GM21360 (cell line): ENCODE data around the gene CTBP2.

ENCODE experiments used
- ATAC-seq: cut with Tn5 transposase; IDR thresholded peaks from one replicate; pipeline ENCODE4 v1.9.1; 2021; ENCODE audit warnings: mild to moderate bottlenecking, moderate library complexity; ENCODE audit not compliant: unreplicated experiment

CTBP2 gene

DNA sequence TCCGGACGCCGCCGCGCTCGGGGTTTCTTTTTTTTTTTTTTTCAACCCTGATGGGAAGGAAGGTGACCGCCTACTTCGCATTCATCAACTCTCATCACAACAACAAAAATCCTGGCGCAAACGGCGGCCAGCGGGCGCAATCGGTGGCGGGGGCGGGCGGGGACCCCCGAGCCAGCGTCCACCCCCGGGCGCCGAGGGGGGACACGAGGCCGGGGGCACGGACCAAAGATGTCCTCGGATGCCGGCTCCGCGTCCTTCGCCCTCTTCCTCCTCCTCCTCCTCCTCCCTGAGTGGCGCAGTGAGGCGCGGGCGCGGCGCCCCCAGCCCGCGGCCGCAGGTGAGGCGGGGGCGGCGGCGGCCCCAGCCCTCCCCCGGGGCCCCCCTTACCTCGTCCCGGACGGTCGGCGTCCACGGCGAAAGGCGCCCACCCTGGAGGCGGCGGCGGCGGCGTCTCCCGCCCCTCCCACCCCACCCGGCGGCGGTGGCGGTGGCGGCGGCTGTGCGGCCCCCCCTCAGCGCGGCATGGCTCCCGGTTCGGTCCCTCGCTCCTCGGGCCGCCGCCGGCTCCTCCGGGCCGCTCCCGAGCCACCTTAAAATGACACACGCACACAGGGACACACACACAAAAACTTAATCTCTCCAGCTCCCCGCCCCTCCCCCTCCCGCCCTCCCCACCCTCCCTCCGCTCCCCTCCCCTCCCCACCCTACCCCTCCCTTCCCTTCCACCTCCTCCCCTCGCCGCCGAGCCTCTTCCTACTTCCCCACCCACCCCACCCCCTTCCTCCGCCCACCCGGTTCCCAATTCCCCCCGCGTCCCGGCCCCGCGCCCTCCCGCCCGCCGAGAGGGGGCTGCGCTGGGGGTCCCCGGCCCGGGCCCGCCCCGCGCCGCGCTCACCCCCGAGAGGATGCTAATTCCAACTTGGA is at the start of gene CTBP2:
TSS of gene CTBP2 (minus strand) at position 632 of the 924 bp plus-strand sequence.
- ATAC-seq, result no peak

DNA sequence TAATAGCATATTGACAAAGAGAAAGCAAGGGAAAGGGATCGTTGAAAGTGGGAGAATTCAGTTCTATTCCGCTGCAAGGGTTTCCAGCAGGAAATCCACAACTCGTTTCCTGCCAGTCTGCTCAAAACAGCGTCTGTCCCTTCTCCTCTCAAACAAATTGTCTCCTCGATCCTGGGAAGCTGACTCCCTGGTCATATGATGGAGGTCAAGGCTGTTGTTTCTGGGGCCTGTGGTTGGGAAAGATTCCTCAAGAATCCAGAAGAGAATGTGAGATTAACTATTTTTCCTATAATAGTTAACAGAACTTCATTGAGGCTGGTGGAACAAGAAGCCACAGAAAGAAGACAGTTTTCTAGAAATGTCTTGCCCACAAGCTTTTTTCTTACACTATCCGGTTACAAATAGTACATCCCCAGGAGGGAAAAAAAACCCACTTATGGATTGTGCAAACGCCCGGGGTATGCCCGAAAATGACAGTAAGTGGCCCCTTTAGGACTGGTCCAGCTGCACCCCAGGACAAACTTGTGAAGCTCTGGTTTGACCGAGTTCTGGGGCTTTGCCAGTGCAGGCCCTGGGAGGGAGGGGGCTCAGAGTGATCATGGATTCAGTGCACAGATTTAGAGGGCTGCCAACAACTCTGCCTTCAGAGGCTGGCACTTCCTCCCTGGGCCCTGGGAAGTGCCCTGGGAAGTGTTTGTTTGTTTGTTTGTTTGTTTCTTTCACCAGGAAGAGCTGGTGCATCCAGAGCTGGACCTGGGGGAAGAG is 49.4 kb upstream of the CTBP2 start:
- no peak for ATAC-seq

DNA sequence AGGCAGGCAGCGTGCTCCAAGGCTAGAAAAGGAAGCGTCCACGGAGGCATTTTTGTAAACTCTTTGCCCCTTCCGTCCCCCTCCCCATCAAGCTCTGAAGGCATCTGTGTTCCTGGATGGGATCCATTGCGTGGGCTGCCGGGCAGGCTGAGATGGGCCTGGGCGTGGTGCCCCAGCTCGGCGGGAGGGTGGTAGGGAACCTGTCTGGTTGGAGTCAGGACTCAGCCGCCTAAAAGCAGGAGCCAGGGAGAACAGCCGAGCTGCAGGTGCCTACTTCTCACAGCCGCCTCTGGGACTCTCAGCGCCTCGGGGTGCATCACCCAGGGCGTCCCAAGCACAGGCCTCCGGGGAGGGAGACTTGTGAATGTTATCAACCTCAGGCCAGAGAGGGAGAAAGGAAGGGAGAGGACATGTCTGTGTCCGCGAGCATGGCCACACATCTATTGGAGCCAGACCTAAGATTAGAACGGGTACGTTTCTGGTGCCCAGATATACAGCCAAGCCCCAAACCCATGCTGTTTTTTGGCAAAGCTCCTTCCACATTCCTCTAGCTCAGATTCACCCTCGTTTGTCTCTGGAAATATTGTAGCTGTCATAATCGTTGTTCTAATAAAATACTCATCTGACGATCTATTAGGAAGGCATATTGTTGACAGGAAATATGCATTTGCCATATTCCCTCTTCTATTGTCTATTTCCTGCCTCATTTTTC is 48.6 kb upstream of the CTBP2 start:
- no peak for ATAC-seq

DNA sequence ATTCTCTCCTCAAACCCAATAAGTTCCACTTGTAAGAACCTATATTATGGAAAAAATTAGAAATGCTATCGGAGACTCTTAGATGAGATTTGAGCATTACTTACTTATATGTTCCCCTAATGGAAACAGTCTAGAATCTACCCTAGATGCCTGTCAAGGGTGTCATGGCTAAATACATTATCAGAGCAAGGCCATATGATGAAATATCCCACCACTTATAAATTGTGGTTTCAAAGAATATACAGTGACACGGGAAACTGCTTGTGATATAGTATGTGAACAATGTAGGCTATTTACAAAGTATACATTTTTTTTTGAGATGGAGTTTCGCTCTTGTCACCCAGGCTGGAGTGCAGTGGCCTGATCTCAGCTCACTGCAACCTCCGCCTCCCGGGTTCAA is 46.3 kb upstream of the CTBP2 start:
- ATAC-seq, result no peak

DNA sequence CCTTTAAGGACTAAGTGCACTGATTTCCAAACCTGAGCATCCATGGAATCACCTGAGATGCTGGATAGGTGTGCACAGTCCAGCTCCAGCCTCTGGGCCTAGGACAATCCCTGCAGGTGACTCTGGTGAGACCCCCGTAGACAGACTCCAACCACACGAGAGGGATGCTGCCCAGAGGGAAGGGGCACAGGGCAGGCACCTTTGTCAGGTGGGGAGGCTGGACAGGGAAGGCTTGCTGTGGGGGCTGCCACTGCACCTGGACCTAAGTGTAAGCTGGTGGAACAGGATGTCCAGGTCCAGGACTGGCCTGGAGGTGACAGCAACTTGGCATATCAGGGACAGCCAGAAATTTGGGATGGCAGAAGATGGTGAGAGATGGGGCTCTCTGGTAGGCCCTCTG is 45.1 kb upstream of the CTBP2 start:
- no peak for ATAC-seq

DNA sequence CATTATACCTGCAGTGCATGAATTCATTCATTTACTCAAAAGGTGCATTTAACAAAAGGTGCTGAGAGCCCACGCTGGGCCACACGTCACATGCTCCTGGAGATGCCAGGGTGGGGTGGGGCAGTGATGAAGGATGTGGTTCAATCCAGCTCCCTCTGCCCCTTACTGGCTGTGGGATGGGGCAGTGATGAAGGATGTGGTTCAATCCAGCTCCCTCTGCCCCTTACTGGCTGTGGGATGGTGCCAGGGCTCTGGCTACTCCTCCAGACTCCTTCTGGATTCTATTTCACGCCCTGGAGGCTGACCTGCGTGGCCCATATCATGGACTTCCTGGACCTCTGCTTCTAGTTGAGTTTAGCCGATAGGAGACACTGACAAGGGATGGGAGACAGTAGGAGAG is 44.0 kb upstream of the CTBP2 start:
- no peak for ATAC-seq

DNA sequence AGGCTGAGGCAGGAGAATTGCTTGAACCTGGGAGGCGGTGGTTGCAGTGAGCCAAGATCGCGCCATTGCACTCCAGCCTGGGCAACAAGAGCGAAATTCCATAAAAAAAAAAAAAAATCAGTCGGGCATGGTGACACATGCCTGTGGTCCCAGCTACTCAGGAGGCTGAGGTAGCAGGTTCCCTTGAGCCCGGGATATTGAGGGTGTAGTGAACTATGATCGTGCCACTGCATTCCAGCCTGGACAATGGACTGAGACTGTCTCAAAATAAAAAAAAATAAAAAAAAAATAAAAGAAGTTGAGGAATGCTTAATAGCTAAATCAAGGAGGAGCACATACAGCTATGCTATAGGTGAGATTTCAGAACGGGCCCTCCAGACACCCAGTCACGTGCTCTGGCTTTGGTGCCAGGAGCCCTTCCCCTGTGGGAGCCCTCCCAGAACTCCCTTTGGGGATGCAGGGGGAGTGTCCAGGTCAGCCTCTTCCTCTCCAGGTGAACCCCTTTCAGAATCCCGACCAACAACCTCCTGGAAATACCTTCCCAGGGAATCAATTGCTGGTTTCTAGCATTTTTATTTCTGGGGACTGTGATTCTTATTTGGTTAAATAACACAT is 42.9 kb upstream of the CTBP2 start:
- no peak for ATAC-seq

DNA sequence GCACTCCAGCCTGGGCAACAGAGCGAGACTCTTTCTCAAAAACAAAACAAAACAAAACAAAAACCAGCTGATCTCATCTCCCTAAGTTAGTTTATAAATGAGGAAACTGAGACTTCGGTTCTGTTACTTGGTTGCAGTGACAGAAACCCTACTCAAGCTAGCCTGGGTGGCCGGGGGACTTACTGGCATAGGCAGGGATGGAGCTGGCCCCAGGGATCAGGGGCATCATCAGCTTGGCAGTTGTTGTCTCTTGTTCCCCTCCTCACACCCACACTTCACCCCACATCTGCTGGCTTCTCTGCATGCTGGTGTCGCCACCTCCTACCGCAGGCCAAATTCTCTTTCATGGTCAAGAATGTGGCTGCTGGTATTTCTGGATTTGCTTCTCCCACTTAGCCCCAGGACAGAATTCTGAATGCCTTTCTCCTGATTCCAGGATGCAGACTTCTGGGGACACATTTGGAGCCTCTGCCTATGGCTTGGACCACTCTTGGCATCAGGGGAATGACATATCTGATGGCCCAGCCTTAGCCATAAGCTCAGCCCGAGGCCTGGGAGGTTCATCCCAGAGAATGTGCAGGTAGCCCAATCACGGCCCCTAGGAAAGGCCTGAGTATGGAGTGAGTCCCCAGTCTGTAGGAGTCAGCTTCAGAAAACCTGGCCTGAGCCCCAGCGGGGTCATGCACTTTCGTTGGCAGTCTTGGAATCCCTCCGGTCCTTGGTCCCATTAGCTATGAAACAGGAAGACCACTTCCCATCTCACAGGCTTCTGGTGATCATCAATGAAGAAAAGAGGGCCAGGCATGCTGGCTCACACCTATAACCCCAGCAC is 41.6 kb upstream of the CTBP2 start:
- no peak for ATAC-seq

DNA sequence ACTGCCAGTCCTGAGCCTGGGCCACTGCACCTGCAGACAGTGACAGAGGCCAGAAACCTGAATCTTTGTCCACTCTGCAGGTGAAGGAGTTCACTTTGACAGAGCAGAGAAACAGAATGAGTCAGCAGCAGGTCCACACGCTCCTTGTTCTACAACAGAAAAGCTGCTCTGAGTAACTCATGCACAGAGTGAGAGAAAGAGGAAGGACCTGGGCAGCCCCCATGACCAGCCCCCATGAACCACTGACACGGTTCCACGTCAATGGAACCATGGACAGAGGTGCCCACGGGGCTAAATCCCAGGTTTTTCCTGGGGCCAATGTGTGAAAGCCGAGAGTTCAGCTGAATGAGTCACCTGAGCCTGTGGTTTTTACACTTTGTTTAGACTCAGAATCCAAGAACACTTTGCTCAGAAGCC is 40.8 kb upstream of the CTBP2 start:
- peak; percentile 93 for ATAC-seq

DNA sequence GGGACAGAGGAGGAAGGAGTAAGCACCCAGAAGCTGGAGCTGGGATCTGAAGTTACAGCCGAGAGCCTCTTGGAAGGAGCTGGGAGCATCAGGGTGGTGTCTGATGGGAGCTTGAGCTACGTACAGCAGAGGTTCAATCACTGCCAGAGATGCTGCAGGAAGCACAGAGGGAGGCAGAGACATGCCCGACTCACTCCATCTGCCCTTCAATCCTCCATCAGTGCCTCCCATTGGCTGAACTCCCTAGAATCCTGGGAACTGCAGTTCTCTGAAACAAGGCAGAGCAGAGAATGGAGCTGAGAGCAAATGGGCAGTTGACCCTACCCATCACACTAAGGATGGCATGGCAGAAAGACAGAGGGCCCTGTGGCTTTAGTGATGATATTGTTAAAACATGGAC is 40.0 kb upstream of the CTBP2 start:
- no peak for ATAC-seq

DNA sequence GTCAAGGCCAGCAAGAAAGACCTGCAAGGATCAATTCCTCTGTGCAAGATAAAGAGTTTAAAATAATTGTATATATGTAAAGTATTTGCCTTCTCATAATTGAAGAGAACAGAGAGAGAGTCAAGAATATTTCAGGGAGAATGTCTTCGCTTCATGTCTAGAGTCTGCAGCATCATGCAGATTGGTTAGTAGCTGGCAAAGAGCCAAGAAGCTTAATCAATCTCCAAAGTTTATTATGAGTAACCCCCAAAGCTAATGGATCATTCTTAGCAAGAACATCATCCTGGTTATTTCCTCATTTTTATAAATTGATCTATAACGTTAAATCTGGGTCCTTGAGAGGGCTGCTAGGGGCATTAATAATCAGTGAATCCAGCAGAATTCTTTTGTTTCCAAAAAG is 38.9 kb upstream of the CTBP2 start:
- ATAC-seq, result no peak

DNA sequence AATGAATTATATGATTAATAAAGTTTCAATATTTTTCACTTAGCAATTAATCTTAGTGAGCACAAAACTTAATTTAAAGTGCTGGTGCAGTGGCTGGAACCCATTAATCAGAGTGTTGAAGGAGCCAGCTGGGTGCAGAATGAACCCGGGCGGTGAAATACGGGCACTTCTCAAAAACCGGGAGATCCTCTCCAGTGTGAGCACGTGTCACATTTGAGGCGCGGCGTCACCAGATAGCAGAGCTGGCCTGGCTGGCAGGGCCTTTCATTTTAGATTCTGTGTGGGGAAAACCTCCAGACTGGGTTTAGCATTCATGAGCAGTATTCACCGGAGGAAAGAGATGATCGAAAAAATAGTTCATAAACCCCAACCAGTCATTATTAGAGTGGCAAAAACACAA is 34.5 kb upstream of the CTBP2 start:
- ATAC-seq, result no peak

DNA sequence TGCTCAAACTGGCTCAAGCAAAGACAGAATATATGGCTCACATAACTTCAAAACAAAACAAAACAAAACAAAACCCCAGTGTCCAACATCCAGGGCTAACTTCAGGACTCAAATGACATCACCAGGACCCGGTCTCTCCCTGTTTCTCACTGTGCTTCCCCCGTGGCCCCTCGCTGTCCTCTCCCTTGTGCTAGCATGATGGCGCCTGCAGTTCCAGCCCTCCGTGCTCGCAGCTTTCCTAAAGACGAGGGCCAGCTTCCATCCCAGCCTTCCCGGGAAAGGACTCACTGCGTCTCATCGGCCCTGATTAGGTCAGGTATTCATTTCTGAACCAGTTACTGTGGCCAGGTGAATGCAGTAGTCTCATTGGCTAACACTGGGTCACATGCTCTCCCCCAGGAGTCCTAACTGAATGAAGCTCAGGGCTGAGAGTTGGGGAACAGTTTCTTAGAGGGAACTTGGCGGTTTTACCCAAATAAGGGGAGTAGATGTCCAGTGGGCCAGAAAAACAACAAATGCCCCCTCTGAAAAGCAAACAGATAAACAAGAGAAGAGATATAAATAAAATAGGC is 33.0 kb upstream of the CTBP2 start:
- ATAC-seq, result no peak

DNA sequence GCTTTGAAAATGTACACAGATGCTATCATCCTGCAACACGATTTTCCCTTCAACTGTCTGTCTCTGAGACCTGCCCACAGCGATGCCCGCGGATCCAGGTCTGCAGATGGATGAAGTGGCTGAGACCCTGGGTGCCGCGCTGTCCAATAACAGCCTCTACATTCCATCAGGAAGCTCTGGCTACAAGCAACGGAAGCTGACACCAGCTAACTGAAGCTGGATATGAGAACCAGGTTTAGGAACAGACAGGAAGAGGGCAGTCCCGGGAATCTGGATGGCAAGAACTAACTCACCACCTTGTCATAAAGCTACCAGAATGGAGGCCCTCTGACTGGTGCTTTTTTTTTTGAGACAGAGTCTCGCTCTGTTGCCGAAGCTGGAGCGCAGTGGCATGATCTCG is 32.3 kb upstream of the CTBP2 start:
- no peak for ATAC-seq

DNA sequence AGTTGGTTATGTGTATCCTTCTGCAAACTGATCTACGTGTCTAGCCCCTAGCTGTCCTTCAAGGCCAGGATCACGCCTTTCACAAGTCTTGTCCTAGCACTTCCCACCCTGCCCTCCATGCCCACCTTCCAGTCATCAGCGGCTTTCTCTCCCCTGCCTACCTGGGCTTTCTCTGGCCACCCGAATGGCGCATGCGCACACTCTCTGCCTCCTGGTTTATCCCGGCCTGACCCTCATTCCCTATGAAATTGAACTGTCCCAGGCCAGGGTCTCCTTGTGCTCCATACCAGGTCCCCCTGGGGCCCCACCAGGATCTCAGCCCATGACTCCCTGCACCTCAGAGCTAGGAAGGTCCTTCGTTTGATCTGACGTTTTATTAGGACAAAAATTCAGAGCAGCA is 31.6 kb upstream of the CTBP2 start:
- no peak for ATAC-seq

DNA sequence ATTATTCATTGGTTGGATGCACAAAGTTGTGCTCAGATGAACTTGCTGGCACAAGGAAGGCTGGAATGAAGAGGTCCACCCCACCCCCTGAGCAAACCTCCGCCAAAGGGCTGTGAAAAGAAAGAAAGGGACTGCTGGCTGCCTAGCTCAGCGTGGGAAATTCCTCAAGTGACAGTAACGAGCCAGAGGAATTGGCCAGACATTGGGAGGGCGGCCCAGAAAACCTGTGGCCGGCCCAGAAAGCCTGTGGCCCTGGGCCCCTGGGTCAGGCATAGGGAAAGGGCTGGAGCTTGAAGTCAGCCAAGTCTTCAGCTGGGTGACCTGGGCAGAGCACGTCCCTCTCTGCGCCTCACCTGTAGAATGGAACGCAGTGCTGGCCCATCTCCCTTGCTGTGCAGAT is 30.6 kb upstream of the CTBP2 start:
- no peak for ATAC-seq

DNA sequence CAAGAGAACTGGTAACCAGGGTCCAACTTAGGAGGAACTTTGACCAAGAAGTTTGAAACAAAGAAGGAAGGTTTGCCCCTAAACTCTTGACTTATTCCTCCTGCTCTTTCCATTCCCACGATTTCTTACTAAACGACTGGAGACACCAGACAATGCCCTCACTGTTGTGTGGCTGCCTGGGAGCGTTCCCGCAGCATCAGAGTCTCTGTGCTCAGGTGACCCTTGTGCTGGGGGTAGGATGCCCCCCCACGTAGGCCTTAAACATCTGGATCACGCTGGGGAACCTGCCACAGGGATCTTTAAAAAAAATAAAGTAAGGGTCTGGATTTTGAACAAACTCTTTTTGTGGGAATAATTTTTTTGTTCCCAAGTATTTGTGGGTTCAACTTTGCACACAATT is 30.1 kb upstream of the CTBP2 start:
- ATAC-seq, result no peak

DNA sequence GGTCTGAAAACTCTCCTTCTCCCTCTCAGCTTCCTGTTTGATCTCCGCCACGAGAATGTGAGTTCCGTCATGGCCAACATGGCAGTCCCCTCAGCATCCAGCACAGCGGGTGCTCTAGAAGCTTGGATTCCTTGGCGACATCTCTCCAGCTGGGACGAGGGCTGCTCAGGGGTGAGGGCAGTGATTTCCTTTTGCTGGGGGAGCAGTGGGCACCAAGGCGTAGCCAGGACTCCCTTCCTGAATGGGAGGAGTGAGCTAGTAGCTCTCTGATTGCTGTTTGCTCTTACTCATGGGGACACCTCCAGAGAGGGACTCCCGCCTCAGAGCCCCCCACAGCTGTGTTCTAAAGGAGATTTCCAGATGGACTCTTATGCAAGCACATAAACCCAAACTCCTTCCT is 28.8 kb upstream of the CTBP2 start:
- ATAC-seq, result no peak

DNA sequence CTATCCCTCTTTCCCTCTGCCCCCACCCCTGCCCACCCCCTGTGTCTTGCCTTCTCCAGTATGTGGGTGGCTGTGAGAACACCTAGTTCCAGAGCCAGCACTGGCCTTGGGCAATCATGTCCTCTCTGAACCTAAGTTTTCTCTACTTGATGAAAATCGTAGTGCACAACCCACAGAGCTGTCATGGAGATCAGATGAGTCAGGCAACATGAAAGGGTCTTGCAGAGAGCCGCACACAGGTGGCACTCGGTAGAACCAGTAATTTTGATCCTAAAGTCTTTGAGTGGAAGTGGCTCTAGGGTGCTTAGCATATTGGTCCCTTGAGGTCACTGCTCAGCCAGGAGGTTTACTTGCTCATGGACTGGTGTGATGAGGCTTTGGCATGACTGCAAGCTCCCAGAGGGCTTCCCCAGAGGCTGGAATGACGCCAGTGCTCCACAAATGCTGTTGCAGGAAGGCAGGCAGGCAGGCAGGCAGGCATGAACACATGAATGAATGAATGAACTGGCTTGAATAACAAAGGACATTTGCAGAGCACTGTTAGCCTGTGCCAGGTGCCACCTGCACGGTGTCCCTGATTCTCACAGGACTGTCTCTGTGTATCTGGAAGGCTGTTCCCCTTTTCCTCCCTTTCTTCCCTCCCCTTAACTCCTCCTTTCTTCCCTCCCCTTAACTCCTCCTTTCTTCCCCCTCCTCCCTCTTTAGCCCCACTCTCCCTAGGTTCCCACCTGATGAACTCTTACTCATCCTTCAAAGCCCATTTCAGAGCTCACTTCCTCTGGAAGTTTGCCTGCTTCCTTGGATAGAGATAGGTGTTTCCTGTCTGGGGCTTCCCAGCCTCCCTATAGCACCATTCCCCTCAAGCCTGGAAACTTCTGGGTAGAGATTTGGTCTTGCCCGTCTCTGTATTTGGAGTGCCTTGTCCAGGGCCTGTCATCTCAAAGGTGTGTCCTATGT is 27.2 kb upstream of the CTBP2 start:
- ATAC-seq, result no peak
